Transverse colon (tissue), 4 donors: ENCODE measurements around the gene P3H3. TPM values are rescaled to one million over a fixed set of nuclear protein-coding genes. Genes with fewer than 3 reads are reported as not detected.
"Not testable (repeated sequence)": the region's sequence is repeated elsewhere in the genome, so short reads cannot be mapped to it uniquely, and the experiment has no call there.

Source experiments
- DNase-seq: peaks from one replicate; pipeline ENCODE4 v3.0.0-alpha.2; 2019
- H3K27ac ChIP-seq, 4 donors: fragments of 200-600 bp; sonication (generic); 2 replicates each; pipeline ENCODE4 v1.5.1; 2016 to 2018; ENCODE audit warnings: inconsistent platforms in 4 of 4
- H3K27me3 ChIP-seq: fragments of 200-600 bp; sonication (generic); 2 replicates; pipeline ENCODE4 v1.5.1; 2017; ENCODE audit warnings: inconsistent platforms
- H3K36me3 ChIP-seq, 4 donors: fragments of 200-600 bp; sonication (generic); 2 replicates each; pipeline ENCODE4 v1.5.1; 2017 to 2019; ENCODE audit warnings: inconsistent platforms in 4 of 4
- H3K4me1 ChIP-seq, 4 donors: fragments of 200-600 bp; sonication (generic); 2 replicates each; pipeline ENCODE4 v1.5.1; 2017 to 2020; ENCODE audit warnings: inconsistent platforms in 4 of 4
- H3K4me3 ChIP-seq, 4 donors: fragments of 200-600 bp; sonication (generic); 1 replicate in 1 of 4; 2 replicates in 3 of 4; pipeline versions ENCODE4 v1.5.1 to v1.6.1; 2017 to 2019; ENCODE audit warnings: inconsistent platforms in 4 of 4
- H3K9me3 ChIP-seq, 2 donors: fragments of 200-600 bp; sonication (generic); 2 replicates each; pipeline ENCODE4 v1.5.1; 2017 to 2019; ENCODE audit warnings: inconsistent platforms in 2 of 2
- EP300 ChIP-seq: sonication (generic); formaldehyde crosslinking; IDR thresholded peaks from one replicate; pipeline ENCODE4 v1.6.1; 2017; ENCODE audit warnings: antibody characterized with exemption, low read depth
- POLR2A ChIP-seq: fragments of 450-650 bp; IDR thresholded peaks from one replicate; pipeline ENCODE4 v1.6.1; 2016; ENCODE audit warnings: antibody characterized with exemption, mild to moderate bottlenecking, moderate library complexity
- POLR2AphosphoS5 ChIP-seq, 3 donors: sonication (generic); formaldehyde crosslinking; IDR thresholded peaks; one replicate each; pipeline ENCODE4 v1.6.1; 2016; ENCODE audit warnings: antibody characterized with exemption in 3 of 3
- WGBS, 2 donors: methylation state at CpG; one replicate each; pipeline ENCODE4 v1.1.5; 2018; ENCODE audit warnings: low coverage in 1 of 2; 5-methylcytosine and 5-hydroxymethylcytosine counted together
- in situ Hi-C, 4 donors: fragments of 200-750 bp; cut with MboI; loops; one replicate each; pipeline versions ENCODE4 v1.15.0 to v1.15.1; 2017; ENCODE audit warnings: low sequenced_read_pairs in 3 of 4, low pct_ligation_motif_present in 1 of 4, low pct_unique_long_range_greater_than_20kb in 1 of 4
- intact Hi-C: fragments of 100-400 bp; cut with DNase I; formaldehyde crosslinking; loops from one replicate; pipeline ENCODE4 v1.15.1; 2023; ENCODE audit warnings: low total_unique reads
- total RNA-seq, 4 donors: library from RNA; depleted of rRNA; stranded (reverse); fragments of >200 nt; gene quantifications; one replicate each; pipeline ENCODE4 v1.1.0, GENCODE V29; 2016
- TF ChIP-seq, protein P1 (sequence below), 5 experiments: fragments of 200-600 bp in 3 of 5; fragments of 450-650 bp in 2 of 5; sonication (generic) in 3 of 5; IDR thresholded peaks; 1 replicate in 2 of 5; 2 replicates in 3 of 5; pipeline ENCODE4 v1.5.1; 2016 to 2017; ENCODE audit warnings: antibody characterized with exemption in 5 of 5, inconsistent platforms in 3 of 5, mild to moderate bottlenecking in 2 of 5, moderate library complexity in 1 of 5

Gene P3H3
- total RNA-seq, 4 donors from 2014 or later, result 5.9 to 32.9 (median 14.4) TPM

DNA sequence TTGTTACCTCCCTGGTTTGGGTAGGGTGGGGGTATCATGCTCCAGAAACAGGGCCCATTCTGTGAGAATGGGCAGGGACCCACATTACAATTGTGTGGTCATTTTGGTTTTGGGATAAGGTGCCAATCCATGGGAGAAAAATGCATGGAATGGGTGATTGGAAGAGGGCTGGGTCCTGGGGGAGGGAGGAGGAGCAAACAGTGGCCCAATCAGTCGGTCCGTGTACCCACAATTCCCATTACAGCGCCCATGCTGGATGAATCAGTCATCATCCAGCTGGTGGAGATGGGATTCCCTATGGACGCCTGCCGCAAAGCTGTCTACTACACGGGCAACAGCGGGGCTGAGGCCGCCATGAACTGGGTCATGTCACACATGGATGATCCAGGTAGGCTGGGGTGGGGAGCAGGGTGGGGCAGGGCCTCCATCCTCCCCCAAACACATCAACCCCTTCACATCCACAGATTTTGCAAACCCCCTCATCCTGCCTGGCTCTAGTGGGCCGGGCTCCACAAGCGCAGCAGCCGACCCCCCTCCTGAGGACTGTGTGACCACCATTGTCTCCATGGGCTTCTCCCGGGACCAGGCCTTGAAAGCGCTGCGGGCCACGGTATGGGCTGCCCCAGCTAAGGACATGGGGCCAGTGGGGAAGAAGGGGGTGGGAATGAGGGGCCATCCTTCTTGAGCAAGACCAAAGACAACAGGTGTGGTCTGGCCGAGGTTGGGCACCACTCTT lies 35.5 kb downstream of the P3H3 start:
- peaks cover 0 to 44% (median 16%) of the 10 kb centered on the region in 4 donors for H3K36me3 ChIP-seq
- intact Hi-C loops, result no loop called here
- TF ChIP-seq POLR2AphosphoS5 (IDR thresholded peaks at IDR 0.05) (no peak), EP300 (no peak), POLR2A (no peak)
- TF ChIP-seq, protein P1, sequence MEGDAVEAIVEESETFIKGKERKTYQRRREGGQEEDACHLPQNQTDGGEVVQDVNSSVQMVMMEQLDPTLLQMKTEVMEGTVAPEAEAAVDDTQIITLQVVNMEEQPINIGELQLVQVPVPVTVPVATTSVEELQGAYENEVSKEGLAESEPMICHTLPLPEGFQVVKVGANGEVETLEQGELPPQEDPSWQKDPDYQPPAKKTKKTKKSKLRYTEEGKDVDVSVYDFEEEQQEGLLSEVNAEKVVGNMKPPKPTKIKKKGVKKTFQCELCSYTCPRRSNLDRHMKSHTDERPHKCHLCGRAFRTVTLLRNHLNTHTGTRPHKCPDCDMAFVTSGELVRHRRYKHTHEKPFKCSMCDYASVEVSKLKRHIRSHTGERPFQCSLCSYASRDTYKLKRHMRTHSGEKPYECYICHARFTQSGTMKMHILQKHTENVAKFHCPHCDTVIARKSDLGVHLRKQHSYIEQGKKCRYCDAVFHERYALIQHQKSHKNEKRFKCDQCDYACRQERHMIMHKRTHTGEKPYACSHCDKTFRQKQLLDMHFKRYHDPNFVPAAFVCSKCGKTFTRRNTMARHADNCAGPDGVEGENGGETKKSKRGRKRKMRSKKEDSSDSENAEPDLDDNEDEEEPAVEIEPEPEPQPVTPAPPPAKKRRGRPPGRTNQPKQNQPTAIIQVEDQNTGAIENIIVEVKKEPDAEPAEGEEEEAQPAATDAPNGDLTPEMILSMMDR (IDR thresholded peaks at IDR 0.05), result no peak
- in situ Hi-C loops, result no loop called here
- H3K9me3 ChIP-seq, result no peaks in the 10 kb centered on the region
- no peaks in the 10 kb centered on the region for H3K27me3 ChIP-seq
- no peak for DNase-seq
- H3K4me3 ChIP-seq, result no peak overlapping the region
- WGBS, 2 donors, result 94% methylated on average over 16 of the region's 16 CpGs; no CpG with 5 or more reads in 1 of the 2 donors
- H3K27ac ChIP-seq, result no peak overlapping the region
- H3K4me1 ChIP-seq, result peaks cover 5 to 15% (median 12%) of the 10 kb centered on the region in 4 donors

DNA sequence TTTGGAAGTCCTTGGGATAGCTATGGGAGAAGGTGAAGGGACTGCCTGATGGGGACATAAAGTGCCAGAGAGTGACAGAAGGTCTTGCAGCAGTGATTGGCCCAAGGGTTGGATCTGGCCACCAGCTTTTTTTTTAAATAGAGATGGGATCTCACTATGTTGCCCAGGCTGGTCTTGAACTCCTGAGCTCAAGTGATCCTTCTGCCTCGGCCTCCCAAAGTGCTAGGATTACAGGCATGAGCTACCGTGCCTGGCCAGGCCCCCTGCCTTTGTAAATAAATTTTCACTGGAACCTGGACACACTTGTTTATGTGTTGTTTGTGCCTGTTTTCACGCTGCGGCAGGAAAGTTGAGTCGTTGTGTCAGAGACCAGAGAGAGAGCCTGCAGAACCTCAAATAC lies 37.1 kb downstream of the P3H3 start:
- WGBS, 2 donors, result 92% methylated on average over 5 of the region's 5 CpGs; no CpG with 5 or more reads in 1 of the 2 donors
- H3K27me3 ChIP-seq, DNase-seq, intact Hi-C loops, H3K9me3 ChIP-seq, in situ Hi-C loops, H3K4me3 ChIP-seq, H3K27ac ChIP-seq: not testable (repeated sequence)
- peaks cover 0 to 31% (median 12%) of the 10 kb centered on the region in 4 donors for H3K36me3 ChIP-seq
- H3K4me1 ChIP-seq, result peaks cover 11 to 27% (median 24%) of the 10 kb centered on the region in 4 donors

DNA sequence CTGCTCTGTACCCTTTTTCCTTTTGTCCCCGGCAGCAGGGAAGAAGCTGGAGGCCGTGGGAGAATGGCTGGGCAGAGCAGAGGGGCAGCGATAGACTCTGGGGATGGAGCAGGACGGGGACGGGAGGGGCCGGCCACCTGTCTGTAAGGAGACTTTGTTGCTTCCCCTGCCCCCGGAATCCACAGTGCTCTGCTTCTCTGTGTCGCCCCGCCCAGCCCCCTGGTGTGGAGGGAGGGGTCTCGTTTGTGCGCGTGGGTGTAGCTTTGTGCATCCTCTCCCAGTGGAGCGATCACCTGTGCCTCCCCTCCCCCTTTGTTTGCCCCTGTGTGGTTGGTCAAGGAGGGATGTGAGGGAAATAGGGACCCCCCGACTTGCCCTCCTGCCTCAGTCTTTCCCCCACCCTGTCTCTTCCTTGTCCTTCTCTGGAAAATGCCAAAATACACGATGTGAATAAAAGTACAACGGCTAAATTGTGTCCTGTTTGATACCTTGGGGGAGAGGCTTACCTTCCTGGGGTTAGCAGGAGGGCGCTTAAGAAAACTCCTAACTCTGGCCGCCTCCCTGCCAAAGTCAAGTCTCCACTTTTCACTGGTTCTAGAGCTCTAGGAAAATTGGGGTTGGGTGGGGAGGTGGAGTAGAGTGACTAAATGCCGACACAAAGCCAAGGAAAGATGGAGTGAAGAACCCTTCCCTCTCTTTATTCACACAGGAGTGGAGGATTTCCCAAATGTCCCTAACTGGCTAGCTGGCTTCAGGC lies 38.1 kb downstream of the P3H3 start:
- Histone ChIP-seq H3K9me3 (no peaks in the 10 kb centered on the region), H3K27me3 (no peaks in the 10 kb centered on the region), H3K27ac (peak overlapping the region; percentile 97 to 99 (median 98)), H3K4me1 (peaks cover 16 to 37% (median 31%) of the 10 kb centered on the region in 4 donors), H3K4me3 (peak overlapping the region in 2 of 4 donors; percentile 93 to 99), H3K36me3 (peaks cover 0 to 30% (median 9%) of the 10 kb centered on the region in 4 donors)
- TF ChIP-seq POLR2A, result no peak
- no peak for TF ChIP-seq EP300
- no peak for TF ChIP-seq POLR2AphosphoS5 (IDR thresholded peaks at IDR 0.05)
- TF ChIP-seq, protein P1 (IDR thresholded peaks at IDR 0.05), result no peak
- WGBS, 2 donors, result 76 to 82% methylated on average over 4 to 19 of the region's 19 CpGs
- DNase-seq, result no peak
- intact Hi-C loops, result loop anchor here (2.0 kb wide), 1 partner anchor 242 kb away; the partner anchor contains the start of gene C1RL
- in situ Hi-C loops, result no loop called here

DNA sequence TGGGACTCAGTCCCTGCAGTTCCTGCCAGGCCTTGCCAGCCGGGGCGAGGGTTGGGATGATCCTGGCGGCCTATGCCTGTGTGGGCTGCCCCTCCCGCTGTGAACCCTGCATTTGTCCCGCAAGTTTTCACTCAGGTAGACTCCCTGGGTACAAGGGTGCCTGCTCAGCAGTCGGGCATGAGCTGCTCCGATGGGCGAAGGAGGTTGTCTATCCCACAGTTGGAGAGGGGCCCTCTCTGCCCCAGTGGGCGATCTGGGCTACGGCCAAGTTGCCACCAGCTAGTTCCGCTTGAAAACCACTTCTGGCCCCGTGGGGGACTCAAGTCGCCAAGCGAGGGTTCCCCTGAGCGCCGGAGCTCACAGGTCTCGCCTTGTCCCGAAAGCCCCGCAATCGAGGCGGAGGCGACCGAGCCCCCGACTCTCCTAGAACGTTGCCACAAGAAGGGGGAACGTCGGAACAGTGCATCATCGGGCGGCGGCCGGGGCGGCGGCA lies 38.8 kb downstream of the P3H3 start:
- Histone ChIP-seq H3K4me1 (peaks cover 22 to 44% (median 37%) of the 10 kb centered on the region in 4 donors), H3K27ac (peak overlapping the region; percentile 97 to 99 (median 98)), H3K4me3 (peak overlapping the region; percentile 8 to 99 (median 90)), H3K9me3 (no peaks in the 10 kb centered on the region), H3K27me3 (no peaks in the 10 kb centered on the region), H3K36me3 (peaks cover 0 to 23% (median 6%) of the 10 kb centered on the region in 4 donors)
- 7% methylated on average over 16 of the region's 33 CpGs; no CpG with 5 or more reads in 1 of the 2 donors for WGBS, 2 donors
- intact Hi-C loops, result loop anchor here (2.0 kb wide), 1 partner anchor 242 kb away; the partner anchor contains the start of gene C1RL
- DNase-seq, result no peak
- in situ Hi-C loops, result no loop called here
- TF ChIP-seq EP300 (no peak), POLR2A (no peak), POLR2AphosphoS5 (IDR thresholded peaks at IDR 0.05) (no peak)
- TF ChIP-seq, protein P1 (IDR thresholded peaks at IDR 0.05), result no peak
